AG04449 (cell line): ENCODE results near the gene KLF7.

Source experiments
- CTCF ChIA-PET: fragments of 350-600 bp; formaldehyde crosslinking; extraction: SDS; loops from one replicate; lab custom pipeline; 2021; ENCODE audit warnings: antibody characterized with exemption; lab: Yijun Ruan, JAX
- POLR2A ChIA-PET: fragments of 400-600, 350-600 bp; formaldehyde crosslinking; extraction: SDS; loops from one replicate; lab custom pipeline; 2020; ENCODE audit warnings: antibody characterized with exemption, inconsistent platforms; lab: Yijun Ruan, JAX
- DNase-seq: peaks from one replicate; pipeline ENCODE4 v3.0.0-alpha.2; 2010; ENCODE audit warnings: low read depth, low spot score
- H3K4me3 ChIP-seq: 2 replicates; pipeline ENCODE4 v1.5.1; 2011; ENCODE audit warnings: low read depth, mild to moderate bottlenecking, control low read depth, low read length
- CTCF ChIP-seq: IDR thresholded peaks from one replicate; pipeline ENCODE4 v1.5.1; 2011; ENCODE audit warnings: mild to moderate bottlenecking, moderate library complexity, low read length, control low read depth, inconsistent platforms; ENCODE audit not compliant: insufficient read depth; ENCODE audit errors: missing control alignments

KLF7 gene

GRCh38 chr2:207119048-207119447, 46.7 kb downstream of the KLF7 start:
- ChIA-PET POLR2A (no interaction called here), CTCF (interaction anchor here (1.4 to 2.0 kb wide), 2 partner anchors 354 to 357 kb away, joined by 3 to 5 read pairs; no protein-coding TSS in a partner anchor)
- no peak for TF ChIP-seq CTCF
- no peak overlapping the region for H3K4me3 ChIP-seq
- no peak for DNase-seq

DNA sequence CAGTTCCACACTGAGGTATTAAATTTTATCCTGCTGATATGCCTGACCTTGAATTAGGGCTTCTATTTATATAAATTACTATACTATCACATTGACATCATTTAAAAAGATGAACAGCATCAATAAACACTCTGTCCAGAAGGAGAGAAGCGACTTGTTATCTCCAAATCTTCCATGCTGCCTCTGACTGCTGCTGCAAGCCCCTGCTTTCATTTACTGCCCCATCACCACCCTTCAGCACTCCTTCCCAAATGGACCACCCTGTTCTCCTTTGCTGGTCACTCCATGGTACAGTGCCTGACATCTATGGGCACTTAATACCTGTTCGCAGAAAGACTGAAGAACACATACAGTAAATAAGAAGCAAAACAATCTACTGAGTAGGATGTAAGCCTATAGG, 48.1 kb downstream of the KLF7 start:
- no peak for DNase-seq
- ChIA-PET POLR2A (no interaction called here), CTCF (no interaction called here)
- no peak overlapping the region for H3K4me3 ChIP-seq
- TF ChIP-seq CTCF: no peak

DNA sequence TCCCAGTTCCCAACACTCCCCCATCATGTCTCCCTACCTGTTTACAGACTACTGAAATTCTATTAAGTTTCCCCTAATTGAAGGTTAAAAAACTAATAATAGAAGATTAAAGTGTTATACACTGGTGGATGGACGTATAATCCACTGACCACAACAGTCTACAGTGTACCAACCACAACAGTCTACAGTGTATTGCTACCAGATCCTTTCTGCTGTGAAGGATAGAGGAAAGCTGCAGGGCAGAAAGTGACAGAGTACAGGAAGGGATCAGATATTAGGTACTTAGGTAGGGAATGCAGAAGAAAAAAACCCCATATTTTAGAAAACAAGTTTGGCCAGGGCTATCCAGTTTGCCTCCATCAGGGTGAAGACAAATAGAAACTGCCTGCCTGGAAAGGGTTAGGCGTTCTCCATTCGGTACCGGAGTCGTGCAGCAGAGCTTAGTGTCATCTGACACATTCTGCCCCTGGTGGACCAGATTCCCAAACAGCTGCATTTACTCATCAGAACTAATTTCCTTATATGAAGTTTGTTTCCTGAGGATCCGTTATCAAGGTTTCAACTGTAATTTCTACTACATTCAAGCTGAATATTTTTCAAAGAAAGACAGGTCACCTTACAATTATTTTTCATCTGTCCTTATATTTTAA, 49.9 kb downstream of the KLF7 start:
- DNase-seq: no peak
- H3K4me3 ChIP-seq: no peak overlapping the region
- ChIA-PET POLR2A (no interaction called here), CTCF (interaction anchor here (0.6 to 2.2 kb wide), 3 partner anchors 26 to 421 kb away, joined by 3 to 12 read pairs (median 4); no protein-coding TSS in a partner anchor)
- no peak for TF ChIP-seq CTCF

GRCh38 chr2:207113414-207113813, 52.3 kb downstream of the KLF7 start:
- ChIA-PET CTCF (no interaction called here), POLR2A (no interaction called here)
- TF ChIP-seq CTCF: no peak
- no peak for DNase-seq
- H3K4me3 ChIP-seq: no peak overlapping the region

DNA sequence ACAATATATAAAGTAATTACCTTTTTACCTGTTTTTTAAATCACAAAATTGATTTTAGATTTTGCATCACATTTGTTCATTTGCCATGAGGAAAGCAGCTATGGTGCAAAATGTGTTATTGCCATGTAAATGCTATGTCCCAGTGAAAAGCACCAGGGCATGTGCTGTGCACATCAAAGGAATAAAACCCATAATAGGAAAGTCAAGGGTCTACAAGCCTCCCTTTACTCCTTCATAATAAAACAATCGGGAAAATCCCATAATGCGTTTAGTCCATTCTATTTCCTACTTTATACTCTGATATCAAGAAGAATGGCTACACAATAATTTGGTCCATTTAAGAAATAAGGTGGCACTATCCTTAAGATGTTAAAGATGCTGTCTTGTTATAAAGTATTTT, 53.0 kb downstream of the KLF7 start:
- no peak for TF ChIP-seq CTCF
- no peak for DNase-seq
- POLR2A ChIA-PET: no interaction called here
- CTCF ChIA-PET: interaction anchor here (1.0 kb wide), 1 partner anchor 131 kb away, joined by 3 read pairs; no protein-coding TSS in a partner anchor
- H3K4me3 ChIP-seq: no peak overlapping the region

DNA sequence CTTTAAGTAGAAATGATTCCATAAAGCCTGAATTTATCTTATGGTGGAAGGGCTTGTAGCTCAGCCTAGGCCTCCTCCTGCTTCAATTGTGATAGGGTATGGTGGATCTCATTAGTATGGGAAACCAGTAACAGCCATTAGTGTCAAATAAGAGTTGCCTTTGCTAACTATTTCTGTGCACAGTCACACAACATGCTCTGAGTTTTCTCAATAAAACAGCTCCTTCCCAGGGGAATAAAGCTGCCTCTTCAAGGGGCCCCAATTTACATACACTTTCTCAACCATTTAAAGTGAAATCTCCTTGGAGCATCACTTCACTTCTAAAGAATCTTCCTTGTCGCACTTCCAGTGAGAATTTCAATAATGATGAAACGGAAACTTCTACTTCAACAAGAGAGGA, 53.4 kb downstream of the KLF7 start:
- CTCF ChIA-PET: interaction anchor here (1.0 kb wide), 1 partner anchor 130 kb away, joined by 3 read pairs; no protein-coding TSS in a partner anchor

More for the DNA sequence above, 53.4 kb downstream of the KLF7 start:
- POLR2A ChIA-PET: no interaction called here
- H3K4me3 ChIP-seq: no peak overlapping the region
- DNase-seq: no peak
- TF ChIP-seq CTCF: no peak
